Measurements from ENCODE around the gene MMP10. TPM values are rescaled to one million over a fixed set of nuclear protein-coding genes. Genes with fewer than 3 reads are reported as not detected.

MMP10 gene
- total RNA-seq, 1 donor from 2014 or later, result not detected

DNA sequence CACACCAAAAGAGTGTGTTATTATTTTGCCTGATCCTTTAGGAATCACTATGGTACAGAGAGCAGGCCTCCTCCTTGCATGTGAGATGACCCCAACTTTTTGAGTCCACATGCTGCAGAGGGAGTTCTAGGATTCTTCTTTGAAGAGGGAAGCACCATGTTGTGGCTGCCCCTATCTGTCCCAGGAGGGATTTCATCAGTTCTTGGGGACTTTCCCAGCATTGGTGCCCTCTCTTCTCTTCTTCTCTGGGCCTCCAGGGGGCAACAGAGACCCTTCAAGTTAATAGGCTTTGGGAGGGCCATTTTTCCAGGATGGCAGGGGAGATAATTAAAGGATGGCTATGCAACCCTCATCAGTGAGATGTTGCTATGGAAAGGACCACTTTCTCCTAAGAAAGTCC, 14.0 kb upstream of the MMP10 start:
- Mint-ChIP-seq H3K4me1 (ENCODE audit: unreplicated experiment) (no peaks in the 10 kb centered on the region), H3K4me3 (ENCODE audit: unreplicated experiment) (no peak overlapping the region), H3K9me3 (ENCODE audit: unreplicated experiment) (no peaks in the 10 kb centered on the region), H3K27ac (ENCODE audit: unreplicated experiment) (no peak overlapping the region), H3K27me3 (ENCODE audit: unreplicated experiment) (no peaks in the 10 kb centered on the region), H3K36me3 (ENCODE audit: unreplicated experiment) (no peaks in the 10 kb centered on the region)
- DNase-seq (ENCODE audit: extremely low spot score, unreplicated experiment), result no peak
- TF ChIP-seq, protein P1, sequence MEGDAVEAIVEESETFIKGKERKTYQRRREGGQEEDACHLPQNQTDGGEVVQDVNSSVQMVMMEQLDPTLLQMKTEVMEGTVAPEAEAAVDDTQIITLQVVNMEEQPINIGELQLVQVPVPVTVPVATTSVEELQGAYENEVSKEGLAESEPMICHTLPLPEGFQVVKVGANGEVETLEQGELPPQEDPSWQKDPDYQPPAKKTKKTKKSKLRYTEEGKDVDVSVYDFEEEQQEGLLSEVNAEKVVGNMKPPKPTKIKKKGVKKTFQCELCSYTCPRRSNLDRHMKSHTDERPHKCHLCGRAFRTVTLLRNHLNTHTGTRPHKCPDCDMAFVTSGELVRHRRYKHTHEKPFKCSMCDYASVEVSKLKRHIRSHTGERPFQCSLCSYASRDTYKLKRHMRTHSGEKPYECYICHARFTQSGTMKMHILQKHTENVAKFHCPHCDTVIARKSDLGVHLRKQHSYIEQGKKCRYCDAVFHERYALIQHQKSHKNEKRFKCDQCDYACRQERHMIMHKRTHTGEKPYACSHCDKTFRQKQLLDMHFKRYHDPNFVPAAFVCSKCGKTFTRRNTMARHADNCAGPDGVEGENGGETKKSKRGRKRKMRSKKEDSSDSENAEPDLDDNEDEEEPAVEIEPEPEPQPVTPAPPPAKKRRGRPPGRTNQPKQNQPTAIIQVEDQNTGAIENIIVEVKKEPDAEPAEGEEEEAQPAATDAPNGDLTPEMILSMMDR (IDR thresholded peaks at IDR 0.05), result peak; percentile 45

- no peaks in the 10 kb centered on the region for H3K9me3 Mint-ChIP-seq (ENCODE audit: unreplicated experiment)
- H3K27ac Mint-ChIP-seq (ENCODE audit: unreplicated experiment), result no peak overlapping the region
- H3K4me1 Mint-ChIP-seq (ENCODE audit: unreplicated experiment), result no peaks in the 10 kb centered on the region
- no peaks in the 10 kb centered on the region for H3K27me3 Mint-ChIP-seq (ENCODE audit: unreplicated experiment)
- H3K36me3 Mint-ChIP-seq (ENCODE audit: unreplicated experiment), result no peaks in the 10 kb centered on the region
- no peak overlapping the region for H3K4me3 Mint-ChIP-seq (ENCODE audit: unreplicated experiment)
- no peak for DNase-seq (ENCODE audit: extremely low spot score, unreplicated experiment)
- TF ChIP-seq, protein P1 (IDR thresholded peaks at IDR 0.05), result no peak
Measured at GRCh38 chr11:102793677-102794290, 13.4 kb upstream of the MMP10 start.

DNA sequence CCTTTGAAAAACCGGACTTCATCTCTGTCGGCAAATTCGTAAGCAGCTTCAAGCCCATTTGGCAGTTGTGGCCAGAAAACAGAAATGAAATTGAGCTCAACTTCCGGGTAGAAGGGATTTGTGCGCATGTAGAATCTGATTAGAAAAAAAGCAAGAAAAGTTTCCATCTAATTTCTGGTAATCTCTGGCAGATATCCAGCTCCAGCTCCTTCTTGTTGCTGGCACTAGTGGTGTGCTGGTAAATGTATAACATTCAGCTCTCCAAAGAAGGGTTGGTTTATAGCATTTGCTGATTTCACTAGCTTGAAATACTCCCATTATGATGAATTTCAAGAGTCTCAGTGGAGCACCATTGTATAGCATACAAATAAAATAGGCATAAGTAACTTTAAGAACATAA, 12.2 kb upstream of the MMP10 start:
- Mint-ChIP-seq H3K9me3 (ENCODE audit: unreplicated experiment) (no peaks in the 10 kb centered on the region), H3K27ac (ENCODE audit: unreplicated experiment) (no peak overlapping the region), H3K36me3 (ENCODE audit: unreplicated experiment) (no peaks in the 10 kb centered on the region), H3K4me1 (ENCODE audit: unreplicated experiment) (no peaks in the 10 kb centered on the region), H3K27me3 (ENCODE audit: unreplicated experiment) (no peaks in the 10 kb centered on the region), H3K4me3 (ENCODE audit: unreplicated experiment) (no peak overlapping the region)
- DNase-seq (ENCODE audit: extremely low spot score, unreplicated experiment), result no peak
- TF ChIP-seq, protein P1 (IDR thresholded peaks at IDR 0.05), result no peak

DNA sequence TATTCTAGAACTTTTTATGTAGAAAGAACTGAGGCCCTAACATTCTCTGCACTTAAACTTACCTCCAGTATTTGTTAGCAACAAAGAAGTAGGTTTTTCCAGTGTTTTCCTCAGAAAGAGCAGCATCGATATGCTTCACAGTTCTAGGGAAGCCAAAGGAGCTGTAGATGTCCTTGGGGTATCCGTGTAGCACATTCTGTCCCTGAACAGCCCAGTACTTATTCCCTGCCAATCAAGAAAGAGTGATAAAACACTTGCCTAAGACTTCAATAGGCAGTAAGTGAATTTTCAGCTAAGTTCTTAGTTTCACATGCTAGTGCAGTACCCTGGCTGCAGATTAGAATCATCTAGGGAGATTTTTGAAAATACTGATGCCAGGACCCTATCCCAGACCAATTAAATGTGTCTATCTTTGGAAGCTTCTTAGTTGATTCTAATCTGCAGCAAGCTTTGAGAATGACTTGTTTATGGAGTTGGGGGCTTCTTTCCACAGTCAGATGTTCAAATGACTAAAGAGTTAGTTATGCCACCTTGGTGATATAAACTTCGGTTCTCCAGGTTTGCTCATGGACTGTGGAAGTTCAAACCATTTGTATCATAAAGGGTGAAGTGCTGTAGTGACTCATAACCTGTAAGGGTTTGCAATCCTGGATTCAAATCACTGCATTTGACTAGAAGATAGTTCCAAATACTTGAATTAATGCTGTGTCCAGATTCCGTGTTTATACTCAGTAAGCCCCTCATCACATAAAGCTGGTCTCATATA, 11.0 kb upstream of the MMP10 start:
- DNase-seq (ENCODE audit: extremely low spot score, unreplicated experiment), result no peak
- Mint-ChIP-seq H3K4me1 (ENCODE audit: unreplicated experiment) (no peaks in the 10 kb centered on the region), H3K36me3 (ENCODE audit: unreplicated experiment) (no peaks in the 10 kb centered on the region), H3K27ac (ENCODE audit: unreplicated experiment) (no peak overlapping the region), H3K4me3 (ENCODE audit: unreplicated experiment) (no peak overlapping the region), H3K27me3 (ENCODE audit: unreplicated experiment) (no peaks in the 10 kb centered on the region), H3K9me3 (ENCODE audit: unreplicated experiment) (no peaks in the 10 kb centered on the region)
- TF ChIP-seq, protein P1 (IDR thresholded peaks at IDR 0.05), result no peak

DNA sequence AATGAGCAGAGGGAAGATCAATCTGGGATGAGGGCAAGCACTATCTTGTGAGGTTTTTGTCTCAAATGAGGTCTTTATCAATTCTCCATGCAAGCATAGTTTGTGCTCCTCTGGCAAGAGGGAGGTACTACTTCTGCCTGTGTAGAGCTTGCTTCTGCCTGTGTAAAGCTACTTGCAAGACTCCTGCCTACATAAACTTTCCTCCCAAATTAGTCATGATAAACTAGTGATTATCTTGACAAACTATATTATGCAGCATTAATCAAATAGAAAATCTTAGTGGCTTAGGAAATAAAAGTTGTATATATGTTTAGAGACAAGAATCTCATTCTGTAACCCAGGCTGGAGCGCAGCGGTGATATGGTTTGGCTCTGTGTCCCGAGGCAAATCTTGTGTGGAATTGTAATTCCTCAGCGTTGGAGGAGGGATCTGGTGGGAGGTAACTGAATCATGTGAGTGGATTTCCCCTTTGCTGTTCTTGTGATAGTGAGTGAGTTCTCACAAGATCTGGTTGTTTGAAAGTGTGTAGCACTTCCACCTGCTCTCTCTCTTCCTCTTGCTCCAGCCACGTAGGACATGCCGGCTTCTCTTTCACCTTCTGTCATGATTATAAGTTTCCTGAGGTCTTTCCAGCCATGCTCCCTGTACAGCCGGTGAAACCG, 8.0 kb upstream of the MMP10 start:
- H3K27me3 Mint-ChIP-seq (ENCODE audit: unreplicated experiment), result no peaks in the 10 kb centered on the region
- TF ChIP-seq, protein P1 (IDR thresholded peaks at IDR 0.05), result no peak

More for the DNA sequence above, 8.0 kb upstream of the MMP10 start:
- H3K36me3 Mint-ChIP-seq (ENCODE audit: unreplicated experiment), result no peaks in the 10 kb centered on the region
- no peak overlapping the region for H3K4me3 Mint-ChIP-seq (ENCODE audit: unreplicated experiment)
- H3K27ac Mint-ChIP-seq (ENCODE audit: unreplicated experiment), result no peak overlapping the region
- H3K4me1 Mint-ChIP-seq (ENCODE audit: unreplicated experiment), result no peaks in the 10 kb centered on the region
- DNase-seq (ENCODE audit: extremely low spot score, unreplicated experiment), result no peak
- peaks cover 4% of the 10 kb centered on the region for H3K9me3 Mint-ChIP-seq (ENCODE audit: unreplicated experiment)

All from osteocyte (in vitro differentiated cells).